Activated T-cell treated with anti-CD3 and anti-CD28 coated beads, Interleukin-2, amount 50 U/mL, for 4 hours (primary cell): Measurements from ENCODE around the gene CARNS1. TPM values are rescaled to one million over a fixed set of nuclear protein-coding genes. Genes with fewer than 3 reads are reported as not detected.

Experiments
- ATAC-seq, 2 donors: fragments of 200-7000 bp; cut with Tn5 transposase; one replicate each; pipeline ENCODE4 v1.10.0; 2021
- DNase-seq: peaks from one replicate; pipeline ENCODE4 v3.0.0-alpha.2; 2020
- H3K27me3 Mint-ChIP-seq: one replicate; pipeline ENCODE4 v1.8.0; 2021; ENCODE audit warnings: low read depth, mixed read lengths
- H3K36me3 Mint-ChIP-seq: one replicate; pipeline ENCODE4 v1.8.0; 2022; ENCODE audit warnings: mixed read lengths; ENCODE audit not compliant: insufficient read depth
- H3K4me1 Mint-ChIP-seq: one replicate; pipeline ENCODE4 v1.8.0; 2021; ENCODE audit warnings: low read depth, mixed read lengths
- H3K4me3 Mint-ChIP-seq: one replicate; pipeline ENCODE4 v1.8.0; 2021; ENCODE audit warnings: mild to moderate bottlenecking, moderate library complexity, mixed read lengths
- H3K9me3 Mint-ChIP-seq: one replicate; pipeline ENCODE4 v1.8.0; 2021; ENCODE audit warnings: mixed read lengths
- total RNA-seq, 3 donors: library from RNA; stranded (reverse); gene quantifications; one replicate each; pipeline ENCODE4 v1.2.1, GENCODE V29; 2021

CARNS1 gene
- total RNA-seq, 3 donors from 2014 or later: 1.4 to 2.2 (median 1.5) TPM

GRCh38 chr11:67372321-67372992, 43.0 kb upstream of the CARNS1 start:
- Mint-ChIP-seq H3K4me3 (peak overlapping the region; percentile 81), H3K9me3 (no peaks in the 10 kb centered on the region), H3K36me3 (no peaks in the 10 kb centered on the region), H3K4me1 (peaks cover 55% of the 10 kb centered on the region), H3K27me3 (peaks cover 13% of the 10 kb centered on the region)
- ATAC-seq (no peak), DNase-seq (no peak)

DNA sequence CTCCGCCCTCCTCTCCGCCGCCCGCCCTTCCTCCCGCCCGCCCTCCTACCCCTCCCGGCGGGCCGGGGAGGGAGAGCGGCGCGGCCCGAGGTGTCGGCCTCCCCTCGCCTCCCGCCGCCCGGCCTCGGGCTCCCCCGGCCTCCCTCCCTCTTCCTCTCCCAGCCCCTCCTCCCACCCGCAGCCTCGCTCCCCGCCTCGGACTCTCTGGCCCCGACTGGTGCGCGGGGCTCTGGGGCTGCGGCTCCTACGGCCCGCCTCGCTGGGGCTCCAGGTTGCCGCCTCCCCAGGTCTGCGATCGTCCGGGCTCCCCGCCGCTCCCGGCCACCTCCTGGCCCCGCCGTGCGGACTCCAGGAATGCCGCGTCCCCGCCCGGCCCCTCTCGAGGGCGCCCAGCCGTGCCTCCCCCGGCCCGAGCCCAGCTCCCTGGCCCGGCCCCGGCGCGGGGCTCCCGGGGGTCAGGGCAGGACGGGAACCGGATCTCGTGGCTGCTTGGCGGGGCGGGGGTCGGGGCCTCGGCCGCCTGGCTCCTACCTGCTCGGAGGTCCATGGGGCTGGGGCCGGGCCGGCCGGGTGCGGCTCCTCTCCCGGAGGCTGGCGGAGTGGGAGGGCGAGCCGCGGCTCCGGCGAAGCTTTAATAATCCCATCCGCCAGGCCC, 42.4 kb upstream of the CARNS1 start, which contains the start of gene CLCF1:
Gene CLCF1, minus strand, starts transcription at position 606 of the 655 bp plus-strand sequence. Its CDS starts 59 bp downstream, at position 547.
- peaks cover 50% of the 10 kb centered on the region for H3K4me1 Mint-ChIP-seq
- H3K4me3 Mint-ChIP-seq: peak within 1 kb of the TSS; percentile 86
- ATAC-seq: peak; percentile 22 to 39
- no peaks in the 10 kb centered on the region for H3K36me3 Mint-ChIP-seq
- H3K27me3 Mint-ChIP-seq: peaks cover 13% of the 10 kb centered on the region
- DNase-seq: no peak
- no peaks in the 10 kb centered on the region for H3K9me3 Mint-ChIP-seq

- H3K4me3 Mint-ChIP-seq: peak overlapping the region; percentile 86
- no peaks in the 10 kb centered on the region for H3K9me3 Mint-ChIP-seq
- H3K27me3 Mint-ChIP-seq: peaks cover 13% of the 10 kb centered on the region
- no peaks in the 10 kb centered on the region for H3K36me3 Mint-ChIP-seq
- peak; percentile 47 to 48 for ATAC-seq
- peak; percentile 71 for DNase-seq
- peaks cover 42% of the 10 kb centered on the region for H3K4me1 Mint-ChIP-seq
Measured at GRCh38 chr11:67373648-67374570, 41.6 kb upstream of the CARNS1 start.

GRCh38 chr11:67374571-67375281, 40.8 kb upstream of the CARNS1 start:
- no peaks in the 10 kb centered on the region for H3K9me3 Mint-ChIP-seq
- peak overlapping the region; percentile 83 for H3K4me3 Mint-ChIP-seq

DNA sequence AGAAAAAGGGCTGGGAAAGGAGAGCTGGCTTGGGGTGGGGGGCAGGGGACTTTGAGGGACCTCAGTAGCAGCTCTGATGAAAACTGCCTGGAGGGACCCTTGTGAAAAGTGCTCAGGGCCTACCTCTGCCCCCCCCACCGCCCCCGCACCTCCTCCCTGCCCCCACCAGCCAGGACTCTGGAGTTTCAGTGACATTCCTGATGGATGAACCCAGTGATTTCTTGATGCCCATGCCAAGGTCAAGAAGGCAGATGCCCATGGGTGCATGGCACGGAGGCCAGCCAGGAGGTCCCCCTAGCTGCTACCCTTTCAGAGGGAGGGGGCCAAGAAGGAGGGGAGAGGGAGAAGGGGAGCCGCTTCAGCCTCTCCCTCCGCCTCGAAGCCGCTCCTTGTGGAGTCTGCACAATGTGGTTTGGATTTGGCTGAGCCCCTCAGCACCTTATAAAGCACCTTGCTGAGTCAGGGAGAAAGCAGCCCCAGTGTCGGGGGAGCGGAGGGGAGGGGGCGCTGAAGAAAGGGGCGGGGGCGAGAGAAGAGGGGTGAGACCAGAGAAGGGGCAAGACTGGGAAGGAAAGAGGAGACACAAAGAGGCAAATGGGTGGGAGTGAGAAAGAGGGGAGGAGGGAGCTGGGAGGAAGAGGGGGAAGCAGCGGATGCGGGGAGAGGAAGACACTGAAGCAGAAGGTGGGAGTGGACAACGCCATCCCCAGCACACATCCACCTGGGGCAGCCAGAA, 40.0 kb upstream of the CARNS1 start:
- H3K4me3 Mint-ChIP-seq: no peak overlapping the region
- no peaks in the 10 kb centered on the region for H3K36me3 Mint-ChIP-seq
- H3K27me3 Mint-ChIP-seq: peaks cover 13% of the 10 kb centered on the region
- DNase-seq (no peak), ATAC-seq (no peak)
- H3K4me1 Mint-ChIP-seq: peaks cover 29% of the 10 kb centered on the region
- no peaks in the 10 kb centered on the region for H3K9me3 Mint-ChIP-seq

More at GRCh38 chr11:67374571-67375281, 40.8 kb upstream of the CARNS1 start:
- H3K4me1 Mint-ChIP-seq: peaks cover 34% of the 10 kb centered on the region
- H3K36me3 Mint-ChIP-seq: no peaks in the 10 kb centered on the region
- DNase-seq: no peak
- ATAC-seq: no peak
- H3K27me3 Mint-ChIP-seq: peaks cover 13% of the 10 kb centered on the region

DNA sequence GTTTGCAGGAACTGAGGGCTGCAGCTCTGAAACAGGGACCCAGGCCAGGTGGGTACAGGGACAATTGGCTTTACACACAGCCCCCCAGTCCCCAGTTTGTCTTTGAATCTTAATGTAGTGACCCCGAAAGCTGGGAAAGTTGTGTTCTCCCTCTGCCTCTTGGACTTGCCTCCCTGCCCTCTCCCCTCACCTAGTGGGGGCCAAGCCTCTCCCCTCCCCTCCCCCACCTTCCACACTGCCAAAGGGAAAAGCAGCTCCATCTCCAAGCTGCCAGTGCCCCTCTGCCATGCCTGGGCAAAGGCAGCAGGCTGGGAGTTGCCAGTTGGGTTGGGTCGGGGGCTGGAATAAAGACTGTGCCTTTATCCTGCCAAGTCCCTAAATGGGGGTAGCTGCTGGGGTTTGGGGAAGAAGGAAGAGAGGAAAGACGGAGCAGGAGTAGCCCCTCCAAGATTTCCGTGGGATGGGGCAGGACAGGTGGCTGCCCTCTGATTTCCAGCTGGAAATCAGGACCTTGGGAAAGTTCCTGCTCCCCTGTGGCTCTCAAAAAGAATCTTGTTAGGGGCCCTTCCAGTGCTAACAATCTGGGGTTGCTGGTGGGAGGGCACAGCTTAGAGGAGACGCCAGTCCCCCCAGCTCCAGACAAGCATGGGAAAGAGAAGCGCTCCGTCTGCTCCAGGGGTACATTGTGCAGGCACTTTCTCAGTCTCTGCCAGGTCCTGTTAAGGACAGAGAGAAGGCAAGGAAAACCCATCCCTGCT, 39.2 kb upstream of the CARNS1 start:
- DNase-seq: no peak
- ATAC-seq: no peak
- H3K36me3 Mint-ChIP-seq: no peaks in the 10 kb centered on the region
- peaks cover 23% of the 10 kb centered on the region for H3K4me1 Mint-ChIP-seq
- H3K9me3 Mint-ChIP-seq: no peaks in the 10 kb centered on the region
- H3K27me3 Mint-ChIP-seq: peaks cover 12% of the 10 kb centered on the region
- no peak overlapping the region for H3K4me3 Mint-ChIP-seq

DNA sequence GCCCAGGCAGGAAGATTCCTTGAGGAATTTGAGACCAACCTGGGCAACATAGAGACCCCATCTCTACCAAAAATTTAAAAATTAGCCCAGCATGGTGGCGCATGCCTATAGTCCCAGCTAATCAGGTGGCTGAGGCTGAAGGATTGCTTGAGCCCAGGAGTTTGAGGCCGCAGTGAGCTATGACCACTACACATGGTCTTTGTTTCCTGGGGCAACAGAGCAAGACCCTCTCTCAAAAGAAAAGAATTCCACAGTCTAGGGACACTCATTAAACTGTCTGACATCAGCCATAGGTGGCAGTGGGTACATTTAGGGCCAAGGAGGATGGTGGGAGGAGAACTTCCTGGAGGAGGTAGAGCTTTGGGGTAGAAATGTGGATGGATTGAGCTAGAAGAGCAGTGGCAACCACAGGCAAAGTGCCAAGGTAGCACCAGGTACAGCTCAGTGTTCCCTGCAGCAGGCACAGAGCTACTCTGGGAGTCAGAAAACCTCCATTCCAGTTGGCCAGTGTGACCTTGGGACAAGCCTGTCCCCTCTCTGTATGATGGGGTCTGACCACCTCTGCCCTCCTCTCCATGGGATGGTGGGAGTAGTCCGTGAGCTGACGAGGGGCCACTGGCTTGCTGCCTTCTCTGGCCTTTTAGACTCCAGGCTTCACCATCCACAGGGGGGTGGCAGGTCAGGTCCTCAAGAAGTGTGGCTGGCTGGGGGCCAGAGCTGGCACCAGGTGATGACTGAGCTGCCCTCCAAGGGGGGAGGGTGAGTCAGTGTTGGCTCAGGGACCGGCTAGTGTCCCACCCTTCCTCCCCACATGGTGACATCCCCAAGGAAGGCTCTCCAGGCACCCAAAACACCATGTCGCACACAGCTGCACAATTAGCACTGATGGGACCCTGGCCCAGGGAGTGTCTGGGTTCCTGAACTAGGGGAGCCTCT, 38.3 kb upstream of the CARNS1 start:
- Mint-ChIP-seq H3K36me3 (no peaks in the 10 kb centered on the region), H3K4me3 (no peak overlapping the region), H3K4me1 (peaks cover 18% of the 10 kb centered on the region), H3K27me3 (peaks cover 6% of the 10 kb centered on the region), H3K9me3 (no peaks in the 10 kb centered on the region)
- DNase-seq (no peak), ATAC-seq (no peak)

DNA sequence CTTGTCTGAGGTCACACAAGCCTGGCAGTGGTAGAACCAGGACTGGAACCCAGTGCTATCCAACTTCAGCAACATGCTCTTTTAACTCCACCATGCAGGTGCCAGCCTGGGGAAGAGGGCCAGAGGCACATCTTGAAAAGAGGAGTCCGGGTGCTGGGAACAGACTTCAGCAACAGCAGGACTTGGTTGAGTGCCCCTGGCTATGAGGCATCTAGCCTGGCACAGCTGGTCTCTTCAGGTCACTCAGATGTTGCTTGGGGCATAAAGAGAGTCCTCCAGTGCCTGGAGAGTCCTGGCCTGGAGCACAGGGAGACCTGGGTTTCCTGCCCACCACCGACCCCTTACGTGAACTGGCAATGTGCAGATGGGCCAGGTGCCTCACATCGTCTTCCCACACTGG, 36.9 kb upstream of the CARNS1 start:
- H3K27me3 Mint-ChIP-seq: peaks cover 6% of the 10 kb centered on the region
- H3K36me3 Mint-ChIP-seq: no peaks in the 10 kb centered on the region
- no peak for DNase-seq
- H3K9me3 Mint-ChIP-seq: no peaks in the 10 kb centered on the region
- no peak overlapping the region for H3K4me3 Mint-ChIP-seq
- H3K4me1 Mint-ChIP-seq: peaks cover 18% of the 10 kb centered on the region
- ATAC-seq: no peak

- no peak for DNase-seq
- Mint-ChIP-seq H3K4me1 (peaks cover 13% of the 10 kb centered on the region), H3K36me3 (no peaks in the 10 kb centered on the region), H3K4me3 (no peak overlapping the region), H3K27me3 (peaks cover 6% of the 10 kb centered on the region), H3K9me3 (no peaks in the 10 kb centered on the region)
- ATAC-seq: no peak
Measured at GRCh38 chr11:67379061-67380058, 36.1 kb upstream of the CARNS1 start.

DNA sequence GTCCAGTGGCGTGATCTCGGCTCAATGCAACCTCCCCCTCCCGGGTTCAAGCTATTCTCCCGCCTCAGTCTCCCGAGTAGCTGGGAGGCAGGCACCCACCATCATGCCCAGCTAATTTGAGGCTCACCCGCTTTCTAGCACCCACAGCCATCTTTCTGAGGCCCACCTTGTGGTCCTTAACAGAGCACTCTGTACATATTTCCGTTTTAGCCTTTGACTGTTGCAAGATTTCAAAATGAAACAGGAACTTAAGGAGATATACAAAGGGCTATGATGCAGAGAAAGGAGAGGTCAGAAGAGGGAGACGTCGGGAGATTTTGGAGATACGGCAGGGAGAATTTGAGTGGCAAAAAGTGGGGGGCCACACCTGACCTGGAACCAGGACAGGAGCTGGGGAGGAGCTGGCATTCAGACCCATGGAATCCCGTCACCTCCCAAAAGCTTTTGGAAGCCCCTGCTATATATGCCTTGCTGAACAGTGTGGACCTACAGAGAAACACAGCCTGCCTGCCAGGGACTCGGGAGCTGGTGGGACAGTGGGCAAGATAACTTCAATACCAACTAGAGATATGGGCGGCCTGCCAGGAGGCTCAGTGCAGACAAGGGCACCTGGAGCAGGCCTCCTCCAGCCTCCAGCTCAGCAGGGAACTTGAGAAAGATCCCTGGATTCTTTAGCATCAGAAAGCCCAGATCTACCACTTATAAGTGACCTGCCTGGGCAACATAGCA, 34.1 kb upstream of the CARNS1 start:
- ATAC-seq (no peak), DNase-seq (no peak)
- no peaks in the 10 kb centered on the region for H3K27me3 Mint-ChIP-seq
- H3K4me3 Mint-ChIP-seq: no peak overlapping the region
- no peaks in the 10 kb centered on the region for H3K9me3 Mint-ChIP-seq
- H3K4me1 Mint-ChIP-seq: peaks cover 5% of the 10 kb centered on the region
- no peaks in the 10 kb centered on the region for H3K36me3 Mint-ChIP-seq
